GM23248 (cell line): ENCODE measurements around the gene M1AP. TPM values are rescaled to one million over a fixed set of nuclear protein-coding genes. Genes with fewer than 3 reads are reported as not detected.
A peak's percentile ranks its signal among the peaks of the same experiment; 100 is the strongest.

Source experiments
- DNase-seq: peaks from one replicate; pipeline ENCODE4 v3.0.0-alpha.2; 2015
- H2AFZ ChIP-seq: fragments of 200-600 bp; sonication (generic); 2 replicates; pipeline ENCODE4 v1.6.1; 2016; ENCODE audit warnings: antibody characterized with exemption
- H3F3A ChIP-seq: fragments of 200-600 bp; sonication (generic); 2 replicates; pipeline ENCODE4 v1.6.1; 2016; ENCODE audit warnings: mild to moderate bottlenecking, antibody characterized with exemption, mixed run types; ENCODE audit not compliant: insufficient read depth
- H3K27ac ChIP-seq: fragments of 200-600 bp; sonication (generic); 2 replicates; pipeline ENCODE4 v1.5.1; 2016; ENCODE audit warnings: mild to moderate bottlenecking
- H3K27me3 ChIP-seq: fragments of 200-600 bp; sonication (generic); replicated peaks from 2 replicates; pipeline ENCODE4 v1.6.1; 2016; ENCODE audit warnings: mild to moderate bottlenecking; ENCODE audit not compliant: insufficient read depth
- H3K36me3 ChIP-seq: fragments of 200-600 bp; sonication (generic); 2 replicates; pipeline ENCODE4 v1.6.1; 2016; ENCODE audit warnings: low read depth, mild to moderate bottlenecking
- H3K4me1 ChIP-seq: fragments of 200-600 bp; sonication (generic); 2 replicates; pipeline ENCODE4 v1.6.1; 2016; ENCODE audit warnings: mild to moderate bottlenecking; ENCODE audit not compliant: insufficient read depth
- H3K4me2 ChIP-seq: fragments of 200-600 bp; sonication (generic); one replicate; pipeline ENCODE4 v1.6.1; 2016; ENCODE audit warnings: mild to moderate bottlenecking; ENCODE audit not compliant: unreplicated experiment
- H3K4me3 ChIP-seq: fragments of 200-600 bp; sonication (generic); 2 replicates; pipeline ENCODE4 v1.5.1; 2016; ENCODE audit warnings: mild to moderate bottlenecking
- H3K79me2 ChIP-seq: fragments of 200-600 bp; sonication (generic); 2 replicates; pipeline ENCODE4 v1.6.1; 2016; ENCODE audit warnings: mild to moderate bottlenecking; ENCODE audit not compliant: insufficient read depth
- H3K9ac ChIP-seq: fragments of 200-600 bp; sonication (generic); 2 replicates; pipeline ENCODE4 v1.6.1; 2016; ENCODE audit warnings: mild to moderate bottlenecking
- H3K9me2 ChIP-seq: fragments of 200-600 bp; sonication (generic); 2 replicates; pipeline ENCODE4 v1.6.1; 2016; ENCODE audit warnings: mixed run types, mild to moderate bottlenecking, moderate library complexity; ENCODE audit not compliant: insufficient read depth
- H3K9me3 ChIP-seq: fragments of 200-600 bp; sonication (generic); one replicate; pipeline ENCODE4 v1.6.1; 2017; ENCODE audit warnings: low read depth
- H4K20me1 ChIP-seq: fragments of 200-600 bp; sonication (generic); 2 replicates; pipeline ENCODE4 v1.6.0; 2016; ENCODE audit not compliant: insufficient read depth
- EZH2 ChIP-seq: fragments of 200-600 bp; sonication (generic); IDR thresholded peaks from 2 replicates; pipeline ENCODE4 v1.6.1; 2018; ENCODE audit warnings: antibody characterized with exemption, mild to moderate bottlenecking; ENCODE audit not compliant: insufficient read depth, poor library complexity, severe bottlenecking
- EZH2phosphoT487 ChIP-seq: fragments of 200-600 bp; sonication (generic); IDR thresholded peaks from 2 replicates; pipeline ENCODE4 v1.6.1; 2018; ENCODE audit warnings: antibody characterized with exemption, moderate library complexity, mild to moderate bottlenecking, low read depth; ENCODE audit not compliant: insufficient read depth
- WGBS, 2 experiments: methylation state at CpG; one replicate each; pipeline ENCODE4 v1.1.6; 2015 to 2017; ENCODE audit warnings: low lambda C conversion rate in 2 of 2, low coverage in 1 of 2; ENCODE audit errors: missing lambda C conversion rate in 2 of 2; 5-methylcytosine and 5-hydroxymethylcytosine counted together
- in situ Hi-C: fragments of 300-500 bp; cut with MboI; formaldehyde crosslinking; loops from 2 replicates; pipeline ENCODE4 v1.15.0; 2020
- polyA plus RNA-seq: library from polyadenylated mRNA; unstranded; fragments of >200 nt; fragmentation: Nextera tagmentation; extraction: Ambion mirVana; gene quantifications from 2 replicates; pipeline ENCODE4 v1.2.1, GENCODE V29; 2016
- total RNA-seq: library from RNA; depleted of rRNA; stranded (reverse); fragments of >200 nt; shearing (Covaris generic); gene quantifications from 2 replicates; pipeline ENCODE4 v1.2.3, GENCODE V29; 2014

M1AP gene
- total and polyA plus RNA-seq, 2 experiments from 2014 or later = 0.18 to 1.5 TPM

DNA sequence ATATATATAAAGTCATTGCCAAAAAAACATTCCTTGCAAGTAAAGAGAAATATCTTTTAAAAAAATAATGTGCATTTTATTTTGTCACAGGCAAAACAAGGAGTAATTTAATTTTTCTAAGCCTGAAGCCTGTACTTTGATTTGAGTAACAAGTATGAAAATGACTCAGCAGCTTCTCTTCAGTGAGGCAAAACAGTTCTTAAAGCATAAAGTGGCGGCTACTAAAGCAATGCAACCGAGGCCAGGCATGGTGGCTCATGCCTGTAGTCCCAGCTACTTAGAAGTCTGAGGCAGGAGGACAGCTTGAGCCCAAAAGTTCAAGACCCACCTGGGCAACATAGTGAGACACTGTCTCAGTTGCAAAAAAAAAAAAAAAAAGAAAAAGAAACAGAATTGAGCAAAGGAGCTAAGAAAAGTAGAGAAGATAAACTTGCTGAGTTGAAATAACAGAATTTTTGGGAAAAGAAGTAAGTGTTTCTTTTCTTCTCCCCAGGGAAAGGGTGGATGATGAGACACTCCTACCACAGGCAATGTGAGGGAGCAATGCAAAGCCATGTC, 64.0 kb downstream of the M1AP start:
- Histone ChIP-seq H3K4me3 (no peak overlapping the region), H3K9me3 (no peaks in the 10 kb centered on the region), H3K9me2 (no peaks in the 10 kb centered on the region), H2AFZ (peak overlapping the region; percentile 49), H3K79me2 (no peaks in the 10 kb centered on the region), H3K4me1 (peaks cover 29% of the 10 kb centered on the region), H3K27me3 (no peaks in the 10 kb centered on the region), H3F3A (peaks cover 27% of the 10 kb centered on the region), H3K27ac (peak overlapping the region; percentile 81), H3K9ac (peak overlapping the region; percentile 46), H3K36me3 (no peaks in the 10 kb centered on the region), H3K4me2 (peak overlapping the region; percentile 27), H4K20me1 (no peaks in the 10 kb centered on the region)
- TF ChIP-seq EZH2 (no peak), EZH2phosphoT487 (no peak)
- in situ Hi-C loops = no loop called here
- WGBS, 2 experiments = 3 to 6% methylated on average over 2 of the region's 2 CpGs
- peak; percentile 86 for DNase-seq

DNA sequence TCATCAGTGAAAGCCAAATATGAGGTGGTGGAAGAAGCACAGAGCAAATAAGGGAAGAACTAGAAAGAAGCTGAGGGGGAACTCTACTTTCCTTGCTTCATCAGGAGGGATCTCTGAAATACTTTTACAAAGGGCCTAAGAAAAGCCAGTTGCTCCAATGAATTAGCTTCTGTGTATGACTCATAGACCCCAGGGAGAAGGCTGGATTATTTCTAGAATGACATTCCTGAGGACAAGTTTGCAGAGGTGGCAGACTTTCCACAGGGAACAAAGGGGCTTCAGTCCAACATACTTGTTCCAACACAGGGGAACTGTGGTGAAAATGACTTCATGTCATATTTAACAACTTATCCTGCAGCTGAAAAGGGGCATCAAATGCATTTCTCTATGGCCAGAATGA, 64.6 kb downstream of the M1AP start:
- no peaks in the 10 kb centered on the region for H3K27me3 ChIP-seq
- peaks cover 29% of the 10 kb centered on the region for H3K4me1 ChIP-seq
- H2AFZ ChIP-seq = no peak overlapping the region
- peak overlapping the region; percentile 81 for H3K27ac ChIP-seq
- H3K4me3 ChIP-seq = no peak overlapping the region
- H3K79me2 ChIP-seq = no peaks in the 10 kb centered on the region
- DNase-seq = peak; percentile 82
- H3K4me2 ChIP-seq = peak overlapping the region; percentile 27
- in situ Hi-C loops = no loop called here
- H3F3A ChIP-seq = peaks cover 27% of the 10 kb centered on the region
- peak overlapping the region; percentile 46 for H3K9ac ChIP-seq
- H3K9me3 ChIP-seq = no peaks in the 10 kb centered on the region
- no peaks in the 10 kb centered on the region for H3K9me2 ChIP-seq
- H3K36me3 ChIP-seq = no peaks in the 10 kb centered on the region
- H4K20me1 ChIP-seq = no peaks in the 10 kb centered on the region
- no peak for TF ChIP-seq EZH2phosphoT487
- TF ChIP-seq EZH2 = no peak

DNA sequence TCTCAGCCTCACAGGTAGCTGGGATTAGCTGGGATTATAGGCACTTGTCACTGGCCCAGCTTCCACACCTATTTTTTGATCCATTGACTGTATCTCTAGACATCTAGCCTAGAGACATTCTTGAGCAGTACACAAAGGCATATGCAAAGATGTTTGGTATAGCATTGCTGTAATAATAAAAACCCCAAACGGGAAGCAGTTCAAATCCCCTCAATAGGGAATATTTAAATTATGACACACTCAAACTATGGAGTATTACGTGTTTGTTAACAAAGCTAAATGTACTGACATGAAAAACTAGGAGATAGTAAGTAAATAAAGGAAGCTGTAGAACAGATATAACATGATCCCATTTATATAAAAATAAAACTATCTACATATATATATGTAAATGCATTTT, 65.9 kb downstream of the M1AP start:
- H3K27me3 ChIP-seq = no peaks in the 10 kb centered on the region
- H3K27ac ChIP-seq = no peak overlapping the region
- no peaks in the 10 kb centered on the region for H3K36me3 ChIP-seq
- no peak overlapping the region for H2AFZ ChIP-seq
- H3K9me3 ChIP-seq = no peaks in the 10 kb centered on the region
- H3K4me2 ChIP-seq = no peak overlapping the region
- TF ChIP-seq EZH2phosphoT487 (no peak), EZH2 (no peak)
- H3K4me3 ChIP-seq = no peak overlapping the region
- H3K4me1 ChIP-seq = peaks cover 37% of the 10 kb centered on the region
- in situ Hi-C loops = no loop called here
- no peaks in the 10 kb centered on the region for H3K79me2 ChIP-seq
- peaks cover 35% of the 10 kb centered on the region for H3F3A ChIP-seq
- DNase-seq = no peak
- 58 to 81% methylated on average over 2 of the region's 2 CpGs for WGBS, 2 experiments
- H3K9ac ChIP-seq = no peak overlapping the region
- no peaks in the 10 kb centered on the region for H3K9me2 ChIP-seq
- H4K20me1 ChIP-seq = no peaks in the 10 kb centered on the region

DNA sequence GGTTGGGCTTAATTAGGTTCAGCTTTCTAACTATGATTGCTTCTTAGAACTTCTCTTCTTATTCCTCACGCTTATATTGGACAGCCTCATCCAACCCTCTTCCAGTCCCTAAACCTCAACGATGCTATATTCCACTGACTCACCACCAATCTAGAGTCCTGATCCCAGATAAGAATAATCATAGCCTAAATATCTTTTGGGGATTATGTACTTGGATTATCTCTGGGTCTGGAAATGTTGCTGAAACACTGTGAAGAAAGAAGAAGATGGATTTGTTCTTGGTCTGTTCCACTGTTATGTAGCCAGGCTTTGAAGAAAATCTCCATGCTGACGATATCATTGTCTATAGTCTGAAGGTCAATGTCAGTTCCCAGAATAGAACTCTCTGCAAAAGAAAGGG, 66.7 kb downstream of the M1AP start:
- H3K9ac ChIP-seq = no peak overlapping the region
- peaks cover 41% of the 10 kb centered on the region for H3F3A ChIP-seq
- DNase-seq = no peak
- H3K27ac ChIP-seq = no peak overlapping the region
- no peaks in the 10 kb centered on the region for H3K9me3 ChIP-seq
- no peak overlapping the region for H3K4me2 ChIP-seq
- H3K36me3 ChIP-seq = no peaks in the 10 kb centered on the region
- peaks cover 42% of the 10 kb centered on the region for H3K4me1 ChIP-seq
- WGBS, 2 experiments = 85 to 94% methylated on average over 3 of the region's 3 CpGs
- no peaks in the 10 kb centered on the region for H3K79me2 ChIP-seq
- no peaks in the 10 kb centered on the region for H3K9me2 ChIP-seq
- H3K4me3 ChIP-seq = no peak overlapping the region
- no peaks in the 10 kb centered on the region for H4K20me1 ChIP-seq
- H3K27me3 ChIP-seq = no peaks in the 10 kb centered on the region
- in situ Hi-C loops = no loop called here
- TF ChIP-seq EZH2phosphoT487 = no peak
- no peak for TF ChIP-seq EZH2
- no peak overlapping the region for H2AFZ ChIP-seq

DNA sequence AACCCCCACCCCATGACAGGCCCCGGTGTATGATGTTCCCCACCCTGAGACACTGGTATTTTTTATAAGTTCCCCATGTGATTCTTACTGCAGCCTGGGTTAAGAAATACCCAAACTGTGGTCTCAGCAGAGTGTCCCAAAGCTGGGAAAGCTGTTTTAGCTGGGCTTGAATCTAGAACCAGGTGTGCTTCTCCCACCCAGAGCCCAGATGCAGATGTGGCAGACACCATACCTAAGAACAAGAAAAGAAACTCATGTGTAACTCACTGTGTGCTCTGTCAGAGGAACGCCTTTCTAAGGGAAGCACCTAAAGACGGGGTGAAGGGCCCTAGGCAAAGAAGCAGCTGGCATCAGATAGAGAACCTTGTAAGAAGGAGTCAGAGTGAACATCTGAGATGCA, 69.7 kb downstream of the M1AP start:
- Histone ChIP-seq H3K36me3 (no peaks in the 10 kb centered on the region), H3K27me3 (no peaks in the 10 kb centered on the region), H4K20me1 (no peaks in the 10 kb centered on the region), H3K9me3 (no peaks in the 10 kb centered on the region), H3K9me2 (no peaks in the 10 kb centered on the region), H3K4me1 (peaks cover 48% of the 10 kb centered on the region), H3F3A (peaks cover 48% of the 10 kb centered on the region), H2AFZ (no peak overlapping the region), H3K4me3 (no peak overlapping the region), H3K4me2 (no peak overlapping the region), H3K27ac (no peak overlapping the region), H3K79me2 (no peaks in the 10 kb centered on the region), H3K9ac (no peak overlapping the region)
- WGBS, 2 experiments = 93 to 98% methylated on average over 3 of the region's 3 CpGs
- no peak for TF ChIP-seq EZH2
- no peak for TF ChIP-seq EZH2phosphoT487
- DNase-seq = no peak
- in situ Hi-C loops = no loop called here
